Panc1 (cell line): ENCODE results near the gene ZNF700. TPM values are rescaled to one million over a fixed set of nuclear protein-coding genes. Genes with fewer than 3 reads are reported as not detected.

Source experiments
- ATAC-seq: fragments of 200-7000 bp; cut with Tn5 transposase; 2 replicates; pipeline ENCODE4 v1.9.1; 2020; ENCODE audit warnings: mild to moderate bottlenecking, moderate library complexity
- BruUV-seq: library from RNA; stranded (reverse); fragments of 400-500 nt; replicated peaks from 2 replicates; lab custom pipeline; 2021; lab: Mats Ljungman, UMichigan
- CTCF ChIA-PET: fragments of 300-600 bp; sonication (Branson Sonifier 250); formaldehyde crosslinking; loops from one replicate; lab custom pipeline; 2022; ENCODE audit warnings: antibody characterized with exemption; lab: Charles Lee
- POLR2A ChIA-PET: fragments of 300-600 bp; sonication (Branson Sonifier 250); formaldehyde crosslinking; loops from one replicate; lab custom pipeline; 2022; ENCODE audit warnings: antibody characterized with exemption; lab: Charles Lee
- DNase-seq: peaks from one replicate; pipeline ENCODE4 v3.0.0-alpha.2; 2010; ENCODE audit warnings: low read depth, low spot score
- H3K27ac ChIP-seq: 2 replicates; pipeline ENCODE4 v1.5.1; 2011; ENCODE audit warnings: mild to moderate bottlenecking, low read length, inconsistent platforms
- H3K27me3 ChIP-seq: fragments of 200-500 bp; sonication (Bioruptor generic); 2 replicates; pipeline ENCODE4 v1.6.0; 2014; ENCODE audit warnings: low read length, inconsistent platforms; ENCODE audit not compliant: control insufficient read depth, insufficient read depth
- H3K36me3 ChIP-seq: fragments of 200-500 bp; sonication (Bioruptor generic); 2 replicates; pipeline ENCODE4 v1.5.1; 2014; ENCODE audit warnings: inconsistent platforms, mild to moderate bottlenecking, low read length, moderate library complexity; ENCODE audit not compliant: control insufficient read depth, insufficient read depth
- H3K4me1 ChIP-seq: 2 replicates; pipeline ENCODE4 v1.5.1; 2011; ENCODE audit warnings: inconsistent platforms, mild to moderate bottlenecking, low read length, moderate library complexity; ENCODE audit not compliant: control insufficient read depth, insufficient read depth
- H3K4me3 ChIP-seq, 2 experiments: 2 replicates each; pipeline ENCODE4 v1.5.1; 2011 to 2012; ENCODE audit warnings: low read depth in 2 of 2, low read length in 2 of 2, mild to moderate bottlenecking in 2 of 2, inconsistent platforms in 1 of 2, moderate library complexity in 1 of 2
- H3K9me3 ChIP-seq: fragments of 200-500 bp; sonication (Bioruptor generic); 2 replicates; pipeline ENCODE4 v1.5.1; 2014; ENCODE audit warnings: low read depth, mild to moderate bottlenecking, inconsistent platforms, low read length, moderate library complexity; ENCODE audit not compliant: control insufficient read depth, insufficient read depth
- POLR2AphosphoS5 ChIP-seq: IDR thresholded peaks from 2 replicates; pipeline ENCODE4 v1.6.1; 2012; ENCODE audit warnings: mild to moderate bottlenecking, low read depth, low read length, moderate library complexity
- SIN3A ChIP-seq: IDR thresholded peaks from 2 replicates; pipeline ENCODE4 v1.6.1; 2012; ENCODE audit warnings: low read depth, mild to moderate bottlenecking, low read length, moderate library complexity, borderline replicate concordance; ENCODE audit not compliant: insufficient read depth
- TCF7L2 ChIP-seq: IDR thresholded peaks from 2 replicates; pipeline ENCODE4 v1.6.1; 2011; ENCODE audit warnings: mild to moderate bottlenecking, low read depth, low read length, inconsistent platforms
- in situ Hi-C: cut with HindIII; loops from 2 replicates; pipeline ENCODE4 v1.10.0; 2016; ENCODE audit warnings: low sequenced_read_pairs, low pct_unique_long_range_greater_than_20kb
- intact Hi-C: fragments of 100-400 bp; cut with micrococcal nuclease; formaldehyde crosslinking; loops from one replicate; pipeline ENCODE4 v1.10.0; 2022; ENCODE audit not compliant: unreplicated experiment
- total RNA-seq: library from RNA; stranded (reverse); gene quantifications from one replicate; pipeline ENCODE4 v1.2.1, GENCODE V29; 2021; ENCODE audit not compliant: unreplicated experiment
- TF ChIP-seq, protein P1 (sequence below), 2 experiments: IDR thresholded peaks; 2 replicates each; pipeline ENCODE4 v1.6.1; 2011 to 2012; ENCODE audit warnings: low read depth in 2 of 2, control low read depth in 1 of 2, low read length in 1 of 2, mild to moderate bottlenecking in 1 of 2, moderate library complexity in 1 of 2; ENCODE audit not compliant: insufficient read depth in 1 of 2
- TF ChIP-seq, protein P2 (sequence below): fragments of 450-650 bp; IDR thresholded peaks from 2 replicates; pipeline ENCODE4 v1.5.1; 2017; ENCODE audit warnings: mild to moderate bottlenecking

ZNF700 gene
- total RNA-seq, 1 experiment from 2014 or later, result 10.4 TPM

DNA sequence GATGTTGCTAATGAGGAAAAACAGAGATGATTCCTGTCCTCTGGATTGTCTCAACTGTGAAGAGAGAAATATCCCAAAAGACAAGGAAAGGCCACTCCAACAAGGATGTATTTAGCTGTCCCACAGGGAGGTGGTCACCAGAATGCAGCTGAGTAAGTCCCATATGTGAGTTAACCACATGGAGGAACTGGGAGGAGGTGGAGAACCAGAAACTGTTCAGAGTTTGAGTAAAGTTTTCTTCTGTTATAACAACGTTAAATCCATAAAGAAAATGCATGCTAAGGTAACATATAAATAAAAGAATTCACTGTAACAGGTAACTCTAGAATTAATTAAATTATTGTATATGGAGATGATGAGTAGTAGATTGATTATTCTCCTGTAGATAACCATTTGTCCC is 45.3 kb downstream of the ZNF700 start:
- ATAC-seq (no peak), DNase-seq (no peak)
- ChIA-PET CTCF (no interaction called here), POLR2A (no interaction called here)
- no TSS peak for BruUV-seq
- Histone ChIP-seq H3K4me3 (no peak overlapping the region), H3K36me3 (no peaks in the 10 kb centered on the region), H3K27me3 (no peaks in the 10 kb centered on the region), H3K9me3 (no peaks in the 10 kb centered on the region), H3K27ac (no peak overlapping the region), H3K4me1 (no peaks in the 10 kb centered on the region)
- intact Hi-C loops (no loop called here), in situ Hi-C loops (no loop called here)
- TF ChIP-seq POLR2AphosphoS5 (no peak), TCF7L2 (no peak), SIN3A (no peak)
- TF ChIP-seq, protein P1, sequence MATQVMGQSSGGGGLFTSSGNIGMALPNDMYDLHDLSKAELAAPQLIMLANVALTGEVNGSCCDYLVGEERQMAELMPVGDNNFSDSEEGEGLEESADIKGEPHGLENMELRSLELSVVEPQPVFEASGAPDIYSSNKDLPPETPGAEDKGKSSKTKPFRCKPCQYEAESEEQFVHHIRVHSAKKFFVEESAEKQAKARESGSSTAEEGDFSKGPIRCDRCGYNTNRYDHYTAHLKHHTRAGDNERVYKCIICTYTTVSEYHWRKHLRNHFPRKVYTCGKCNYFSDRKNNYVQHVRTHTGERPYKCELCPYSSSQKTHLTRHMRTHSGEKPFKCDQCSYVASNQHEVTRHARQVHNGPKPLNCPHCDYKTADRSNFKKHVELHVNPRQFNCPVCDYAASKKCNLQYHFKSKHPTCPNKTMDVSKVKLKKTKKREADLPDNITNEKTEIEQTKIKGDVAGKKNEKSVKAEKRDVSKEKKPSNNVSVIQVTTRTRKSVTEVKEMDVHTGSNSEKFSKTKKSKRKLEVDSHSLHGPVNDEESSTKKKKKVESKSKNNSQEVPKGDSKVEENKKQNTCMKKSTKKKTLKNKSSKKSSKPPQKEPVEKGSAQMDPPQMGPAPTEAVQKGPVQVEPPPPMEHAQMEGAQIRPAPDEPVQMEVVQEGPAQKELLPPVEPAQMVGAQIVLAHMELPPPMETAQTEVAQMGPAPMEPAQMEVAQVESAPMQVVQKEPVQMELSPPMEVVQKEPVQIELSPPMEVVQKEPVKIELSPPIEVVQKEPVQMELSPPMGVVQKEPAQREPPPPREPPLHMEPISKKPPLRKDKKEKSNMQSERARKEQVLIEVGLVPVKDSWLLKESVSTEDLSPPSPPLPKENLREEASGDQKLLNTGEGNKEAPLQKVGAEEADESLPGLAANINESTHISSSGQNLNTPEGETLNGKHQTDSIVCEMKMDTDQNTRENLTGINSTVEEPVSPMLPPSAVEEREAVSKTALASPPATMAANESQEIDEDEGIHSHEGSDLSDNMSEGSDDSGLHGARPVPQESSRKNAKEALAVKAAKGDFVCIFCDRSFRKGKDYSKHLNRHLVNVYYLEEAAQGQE (IDR thresholded peaks at IDR 0.05; ENCODE audit: insufficient read depth in 1 of 2, low read depth in 2 of 2, low read length in 1 of 2), result no peak
- TF ChIP-seq, protein P2, sequence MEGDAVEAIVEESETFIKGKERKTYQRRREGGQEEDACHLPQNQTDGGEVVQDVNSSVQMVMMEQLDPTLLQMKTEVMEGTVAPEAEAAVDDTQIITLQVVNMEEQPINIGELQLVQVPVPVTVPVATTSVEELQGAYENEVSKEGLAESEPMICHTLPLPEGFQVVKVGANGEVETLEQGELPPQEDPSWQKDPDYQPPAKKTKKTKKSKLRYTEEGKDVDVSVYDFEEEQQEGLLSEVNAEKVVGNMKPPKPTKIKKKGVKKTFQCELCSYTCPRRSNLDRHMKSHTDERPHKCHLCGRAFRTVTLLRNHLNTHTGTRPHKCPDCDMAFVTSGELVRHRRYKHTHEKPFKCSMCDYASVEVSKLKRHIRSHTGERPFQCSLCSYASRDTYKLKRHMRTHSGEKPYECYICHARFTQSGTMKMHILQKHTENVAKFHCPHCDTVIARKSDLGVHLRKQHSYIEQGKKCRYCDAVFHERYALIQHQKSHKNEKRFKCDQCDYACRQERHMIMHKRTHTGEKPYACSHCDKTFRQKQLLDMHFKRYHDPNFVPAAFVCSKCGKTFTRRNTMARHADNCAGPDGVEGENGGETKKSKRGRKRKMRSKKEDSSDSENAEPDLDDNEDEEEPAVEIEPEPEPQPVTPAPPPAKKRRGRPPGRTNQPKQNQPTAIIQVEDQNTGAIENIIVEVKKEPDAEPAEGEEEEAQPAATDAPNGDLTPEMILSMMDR, result no peak

DNA sequence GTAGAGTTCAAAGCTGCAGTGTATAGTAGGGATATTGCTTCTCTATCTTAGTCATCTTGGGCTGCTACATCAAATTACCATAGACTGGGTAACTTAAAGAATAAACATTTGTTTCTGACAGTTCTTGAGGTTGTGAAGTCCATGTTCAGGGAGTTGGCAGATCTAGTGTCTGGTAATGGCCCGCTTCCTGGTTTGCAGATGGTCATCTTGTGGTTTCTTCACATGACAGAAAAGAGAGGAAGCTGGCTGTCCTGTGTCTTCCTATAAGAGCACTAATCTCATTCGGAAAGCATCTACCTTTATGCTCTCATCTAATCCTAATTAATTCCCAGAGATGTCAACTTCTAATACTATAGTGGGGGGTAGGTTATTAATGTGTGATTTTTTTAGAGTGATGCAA is 46.1 kb downstream of the ZNF700 start:
- no TSS peak for BruUV-seq
- intact Hi-C loops, result no loop called here

More for the DNA sequence above, 46.1 kb downstream of the ZNF700 start:
- no peak overlapping the region for H3K27ac ChIP-seq
- ChIA-PET CTCF (no interaction called here), POLR2A (no interaction called here)
- ATAC-seq (no peak), DNase-seq (no peak)
- TF ChIP-seq TCF7L2 (no peak), POLR2AphosphoS5 (no peak), SIN3A (no peak)
- TF ChIP-seq, protein P2, result no peak
- TF ChIP-seq, protein P1 (IDR thresholded peaks at IDR 0.05; ENCODE audit: insufficient read depth in 1 of 2, low read depth in 2 of 2, low read length in 1 of 2), result no peak
- in situ Hi-C loops, result no loop called here
- no peaks in the 10 kb centered on the region for H3K4me1 ChIP-seq
- no peaks in the 10 kb centered on the region; the same call in 1 of the 2 replicates for H3K9me3 ChIP-seq
- no peak overlapping the region for H3K4me3 ChIP-seq
- no peaks in the 10 kb centered on the region for H3K36me3 ChIP-seq
- no peaks in the 10 kb centered on the region for H3K27me3 ChIP-seq
